Measurements from ENCODE around the gene ALDOA. TPM values are rescaled to one million over a fixed set of nuclear protein-coding genes. Genes with fewer than 3 reads are reported as not detected.
"Not testable (repeated sequence)": the region's sequence is repeated elsewhere in the genome, so short reads cannot be mapped to it uniquely, and the experiment has no call there.

The ALDOA gene
- total RNA-seq: 1,000 to 10,000 TPM in 1 of 4 donors, 100 to 1,000 TPM in 3; 427 to 1,063 (median 887) TPM

DNA sequence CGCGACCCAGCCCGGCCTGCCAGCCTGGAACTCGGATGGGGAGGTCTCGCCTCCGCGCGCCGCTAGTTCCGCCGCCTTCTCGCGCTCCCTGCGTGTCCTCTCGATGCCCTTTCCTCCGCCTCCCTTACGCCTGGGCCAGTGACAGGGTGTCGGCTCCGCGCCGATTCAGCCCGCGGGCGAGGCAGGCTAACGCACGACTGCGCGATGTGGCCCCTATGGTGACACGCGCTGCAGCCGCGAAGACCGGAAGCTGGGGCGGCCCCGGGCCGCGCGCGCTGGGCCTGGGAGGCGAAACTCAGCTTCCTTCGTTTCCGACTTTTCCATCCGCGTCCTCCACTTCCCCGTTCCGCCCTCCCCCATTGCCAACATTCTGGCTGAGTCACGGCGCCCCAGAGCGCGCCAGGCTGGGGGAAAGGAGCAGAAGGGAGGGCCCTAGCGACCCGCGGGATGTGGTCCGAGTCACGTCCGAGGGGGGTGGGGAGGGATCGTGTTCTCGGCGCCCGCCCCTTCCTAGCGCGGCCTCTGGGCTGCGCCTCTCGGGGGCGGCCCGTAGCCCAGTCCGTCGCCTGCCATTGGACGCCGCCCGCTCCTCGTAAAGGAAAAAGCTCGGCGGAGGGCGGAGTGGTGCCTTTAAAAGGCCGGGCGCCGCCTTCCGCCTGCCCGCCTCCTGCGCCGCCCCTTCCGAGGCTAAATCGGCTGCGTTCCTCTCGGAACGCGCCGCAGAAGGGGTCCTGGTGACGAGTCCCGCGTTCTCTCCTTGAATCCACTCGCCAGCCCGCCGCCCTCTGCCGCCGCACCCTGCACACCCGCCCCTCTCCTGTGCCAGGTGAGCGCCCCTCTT, at the start of gene ALDOA:
TSS of gene ALDOA (plus strand) at position 659 of the 841 bp plus-strand sequence. CDS start 1,138 bp downstream, outside the sequence.
- Histone ChIP-seq H3K9me3 (no peaks in the 10 kb centered on the region), H3K4me1 (peaks cover 0 to 44% (median 12%) of the 10 kb centered on the region in 4 donors), H3K27ac (peak within 1 kb of the TSS; percentile 97 to 99 (median 98)), H3K27me3 (no peaks in the 10 kb centered on the region), H3K36me3 (peaks cover 0 to 34% (median 0%) of the 10 kb centered on the region in 3 donors), H3K4me3 (peak within 1 kb of the TSS; percentile 87 to 99 (median 95))
- TF ChIP-seq POLR2A (IDR thresholded peaks at IDR 0.05) (peak; percentile 97 to 98), CTCF (IDR thresholded peaks at IDR 0.05) (peak in 2 of 6 experiments; percentile 22 to 23)
- peak; percentile 96 to 99 (median 98) for DNase-seq

- no peak overlapping the region for H3K27ac ChIP-seq
- H3K27me3 ChIP-seq: peaks cover 0 to 5% of the 10 kb centered on the region in 2 donors
- no peaks in the 10 kb centered on the region for H3K9me3 ChIP-seq
- no peak for TF ChIP-seq CTCF (IDR thresholded peaks at IDR 0.05)
- no peak for TF ChIP-seq POLR2A (IDR thresholded peaks at IDR 0.05)
- H3K4me3 ChIP-seq: no peak overlapping the region
- H3K4me1 ChIP-seq: peaks cover 0 to 8% (median 3%) of the 10 kb centered on the region in 4 donors
- no peak for DNase-seq
- no peaks in the 10 kb centered on the region for H3K36me3 ChIP-seq
These were observed 48.8 kb upstream of the ALDOA start for GRCh38 chr16:30016555-30017276.

DNA sequence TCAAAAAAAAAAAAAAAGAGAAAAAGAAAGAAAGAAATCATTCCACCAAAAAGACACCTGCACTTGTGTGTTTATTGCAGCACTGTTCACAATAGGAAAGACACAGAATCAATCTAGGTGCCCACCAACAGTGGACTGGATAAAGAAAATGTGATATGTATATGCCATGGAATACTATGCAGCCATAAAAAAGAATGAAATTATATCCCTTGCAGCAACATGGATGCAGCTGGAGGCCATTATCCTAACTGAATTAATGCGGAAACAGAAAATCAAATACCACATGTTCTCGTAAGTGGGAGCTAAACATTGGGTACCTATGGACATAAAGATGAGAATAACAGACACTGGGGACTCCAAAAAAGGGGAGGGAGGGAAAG, 48.3 kb upstream of the ALDOA start:
- no peak for DNase-seq
- no peak overlapping the region for H3K4me3 ChIP-seq
- no peaks in the 10 kb centered on the region for H3K9me3 ChIP-seq
- H3K27me3 ChIP-seq: no peaks in the 10 kb centered on the region
- H3K27ac ChIP-seq: no peak overlapping the region
- H3K36me3 ChIP-seq: no peaks in the 10 kb centered on the region
- peaks cover 0 to 9% (median 4%) of the 10 kb centered on the region in 4 donors for H3K4me1 ChIP-seq
- TF ChIP-seq POLR2A (IDR thresholded peaks at IDR 0.05) (no peak), CTCF (IDR thresholded peaks at IDR 0.05) (no peak)

GRCh38 chr16:30017937-30018336, 47.6 kb upstream of the ALDOA start:
- not testable (repeated sequence) for H3K36me3 ChIP-seq, H3K27me3 ChIP-seq, DNase-seq, H3K9me3 ChIP-seq, H3K4me3 ChIP-seq, H3K4me1 ChIP-seq, H3K27ac ChIP-seq

DNA sequence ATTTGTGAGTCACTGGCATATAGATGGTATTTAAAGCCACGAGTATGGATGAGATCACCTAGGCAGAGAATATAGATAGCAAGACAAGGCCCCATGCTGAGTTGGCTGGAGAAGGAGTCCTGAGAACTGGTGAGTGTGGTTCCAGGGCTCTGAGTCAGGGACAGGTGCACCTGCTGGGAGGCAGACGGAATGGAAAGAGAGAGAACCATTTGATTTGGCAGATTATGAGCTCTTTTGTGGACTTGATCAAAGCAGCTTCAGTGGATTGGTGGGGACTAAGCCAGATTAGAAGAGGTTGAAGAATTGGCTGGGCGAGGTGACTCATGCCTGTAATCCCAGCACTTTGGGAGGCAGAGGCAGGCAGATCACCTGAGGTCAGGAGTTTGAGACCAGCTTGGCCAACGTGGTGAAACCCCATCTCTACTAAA, 46.8 kb upstream of the ALDOA start:
- H3K36me3 ChIP-seq: no peaks in the 10 kb centered on the region
- no peak for DNase-seq
- peaks cover 0 to 9% (median 4%) of the 10 kb centered on the region in 4 donors for H3K4me1 ChIP-seq
- H3K9me3 ChIP-seq: no peaks in the 10 kb centered on the region
- H3K4me3 ChIP-seq: no peak overlapping the region
- H3K27ac ChIP-seq: no peak overlapping the region
- H3K27me3 ChIP-seq: no peaks in the 10 kb centered on the region
- no peak for TF ChIP-seq POLR2A (IDR thresholded peaks at IDR 0.05)
- TF ChIP-seq CTCF (IDR thresholded peaks at IDR 0.05): no peak

GRCh38 chr16:30022887-30023286, 42.7 kb upstream of the ALDOA start, which contains the start of gene C16orf92:
Gene C16orf92 (plus strand): TSS chr16:30023198. CDS start chr16:30023341, 143 bp downstream.
- Histone ChIP-seq H3K27me3 (peaks cover 0 to 4% of the 10 kb centered on the region in 2 donors), H3K9me3 (no peaks in the 10 kb centered on the region), H3K4me1 (peaks cover 0 to 9% (median 4%) of the 10 kb centered on the region in 4 donors), H3K27ac (no peak within 1 kb of the TSS), H3K4me3 (no peak within 1 kb of the TSS), H3K36me3 (no peaks in the 10 kb centered on the region)
- TF ChIP-seq CTCF (IDR thresholded peaks at IDR 0.05) (no peak), POLR2A (IDR thresholded peaks at IDR 0.05) (no peak)
- no peak for DNase-seq

All from Peyer's patch (tissue), 4 donors.